DMS79 treated with DMSO at 0.1 percent for 48 hours (cell line): ENCODE results near the gene CYTIP.
"Not testable (repeated sequence)": the region's sequence is repeated elsewhere in the genome, so short reads cannot be mapped to it uniquely, and the experiment has no call there.

ENCODE experiments used
- DNase-seq: peaks from one replicate; lab custom pipeline; 2025; lab: John Stamatoyannopoulos, UW

The CYTIP gene

DNA sequence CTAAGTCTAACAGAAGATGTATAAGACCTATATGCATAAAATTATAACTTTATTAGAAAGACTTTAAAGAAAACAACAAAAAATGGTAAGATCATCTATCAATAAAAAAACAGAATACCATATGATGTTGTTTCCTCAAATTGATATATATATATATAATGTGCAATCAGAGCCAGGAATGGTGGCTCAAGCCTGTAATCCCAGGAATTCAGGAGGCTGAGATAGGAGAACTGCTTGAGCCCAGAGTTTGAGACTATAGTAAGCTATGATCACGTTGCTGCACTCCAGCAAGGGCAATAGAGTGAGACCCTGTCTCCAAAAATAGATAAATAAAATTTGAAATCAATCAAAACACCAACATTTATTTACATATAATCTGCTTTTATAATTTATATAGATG, 19.5 kb downstream of the CYTIP start:
- DNase-seq, result no peak

DNA sequence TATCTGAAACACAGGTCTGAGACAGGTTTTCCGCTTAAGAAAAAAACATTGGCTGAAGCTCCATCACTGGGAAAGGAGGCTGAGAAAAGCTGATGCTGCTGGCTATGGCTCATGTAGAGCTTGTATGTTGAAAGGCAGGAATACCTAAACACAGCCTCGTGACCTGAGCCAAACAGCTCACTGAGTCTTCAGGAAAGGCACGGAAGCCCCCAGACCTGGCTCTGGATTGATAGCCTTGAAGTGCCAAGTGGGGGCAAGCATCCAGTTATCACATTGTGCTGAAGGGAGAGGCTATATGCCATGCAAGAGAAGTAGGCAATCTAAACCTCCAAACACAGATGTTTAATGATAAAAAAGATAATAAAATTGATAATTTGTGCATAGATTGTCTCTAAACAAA, 21.9 kb downstream of the CYTIP start:
- DNase-seq, result no peak

DNA sequence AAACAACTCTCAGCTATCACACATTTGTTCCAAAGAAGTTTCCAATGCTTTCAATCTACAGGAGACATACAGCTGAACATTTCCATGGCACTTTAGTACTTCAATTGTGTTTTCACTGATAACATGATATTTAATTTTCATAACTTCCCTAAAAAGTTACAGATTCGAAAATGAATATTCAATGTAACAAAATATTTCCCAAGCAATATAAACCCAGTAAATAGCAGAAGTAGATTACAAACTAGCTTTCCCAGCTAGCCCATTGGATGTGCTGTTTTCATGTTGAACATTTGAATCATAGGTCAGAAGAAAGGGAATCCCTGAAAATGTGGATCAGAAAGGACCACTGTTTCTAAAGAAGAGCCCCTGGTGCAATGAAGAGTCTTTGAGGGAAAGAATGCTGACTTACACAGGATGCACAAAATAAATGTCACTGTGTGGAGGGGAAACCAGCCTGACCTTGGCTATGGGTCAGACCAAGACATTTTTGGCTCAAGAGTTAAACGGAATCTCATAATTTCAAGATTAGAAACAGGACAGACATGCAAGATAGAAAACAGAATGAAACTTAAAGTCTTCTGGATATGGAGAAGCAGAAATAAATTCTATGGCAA, 22.5 kb downstream of the CYTIP start:
- no peak for DNase-seq

DNA sequence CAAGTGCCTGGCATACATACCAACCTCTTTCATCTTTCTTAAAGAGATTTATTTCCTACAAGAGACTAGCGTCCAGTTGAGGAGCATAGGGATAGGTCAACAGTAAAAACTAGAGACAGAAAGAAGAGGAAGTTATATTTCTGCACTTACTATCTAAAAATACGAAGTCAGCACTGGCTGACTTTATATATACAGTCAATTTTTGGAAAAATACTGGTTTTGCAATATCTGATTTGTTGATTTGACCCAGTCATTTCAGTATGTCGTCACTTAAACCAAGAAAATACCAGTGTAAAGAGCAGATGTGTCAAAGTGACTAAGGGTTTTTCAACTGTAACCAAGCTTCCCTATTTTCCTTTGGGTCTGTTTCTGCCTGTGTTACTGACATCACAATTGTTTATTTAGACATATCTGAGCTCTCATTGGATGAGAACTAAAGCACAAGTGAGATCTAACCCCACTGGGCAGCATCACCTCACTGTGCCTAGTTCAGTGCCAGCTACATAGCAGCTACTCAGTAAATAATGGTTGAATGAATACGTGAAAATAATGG, 23.0 kb downstream of the CYTIP start:
- no peak for DNase-seq

DNA sequence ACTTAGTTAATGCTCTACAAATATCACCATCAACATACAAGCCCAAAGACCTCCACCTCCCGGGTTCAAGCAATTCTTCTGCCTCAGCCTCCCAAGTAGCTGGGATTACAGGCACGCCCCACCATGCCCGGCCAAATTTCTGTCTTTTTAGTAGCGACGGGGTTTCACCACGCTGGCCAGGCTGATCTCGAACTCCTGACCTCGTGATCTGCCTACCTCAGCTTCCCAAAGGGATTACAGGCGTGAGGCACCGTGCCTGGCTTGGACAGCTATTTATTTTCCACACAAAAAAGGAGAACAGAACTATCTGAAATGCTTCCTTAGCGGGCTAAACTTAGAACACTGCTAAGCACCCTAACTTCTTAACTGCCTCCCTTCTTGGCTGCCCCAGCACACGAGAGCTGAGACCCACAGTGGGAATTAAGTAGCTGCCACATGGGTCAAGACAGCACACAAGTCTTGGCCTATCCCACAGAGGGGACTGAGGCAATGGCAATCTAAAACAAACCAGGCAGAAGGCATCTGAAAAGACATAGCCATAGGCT, 24.8 kb downstream of the CYTIP start:
- DNase-seq, result no peak

DNA sequence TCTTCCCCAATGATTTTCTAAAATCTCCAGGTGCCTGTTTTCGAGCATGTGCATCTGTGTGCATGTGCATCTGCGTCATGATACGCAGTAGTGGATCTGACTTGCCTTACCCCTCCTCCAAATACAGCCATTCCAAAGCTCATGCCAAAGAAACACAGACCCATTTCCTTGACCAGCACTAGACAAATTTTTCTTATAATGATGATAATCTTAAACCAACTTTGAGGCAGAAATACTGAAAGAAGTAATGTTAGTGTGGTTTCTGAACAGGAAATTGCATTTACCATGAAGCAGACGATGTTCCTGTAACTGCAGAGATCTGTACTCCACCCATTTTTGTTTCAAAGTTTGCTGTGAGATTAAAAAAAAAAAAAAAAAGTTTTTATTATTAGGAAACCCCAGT, 25.6 kb downstream of the CYTIP start:
- no peak for DNase-seq

DNA sequence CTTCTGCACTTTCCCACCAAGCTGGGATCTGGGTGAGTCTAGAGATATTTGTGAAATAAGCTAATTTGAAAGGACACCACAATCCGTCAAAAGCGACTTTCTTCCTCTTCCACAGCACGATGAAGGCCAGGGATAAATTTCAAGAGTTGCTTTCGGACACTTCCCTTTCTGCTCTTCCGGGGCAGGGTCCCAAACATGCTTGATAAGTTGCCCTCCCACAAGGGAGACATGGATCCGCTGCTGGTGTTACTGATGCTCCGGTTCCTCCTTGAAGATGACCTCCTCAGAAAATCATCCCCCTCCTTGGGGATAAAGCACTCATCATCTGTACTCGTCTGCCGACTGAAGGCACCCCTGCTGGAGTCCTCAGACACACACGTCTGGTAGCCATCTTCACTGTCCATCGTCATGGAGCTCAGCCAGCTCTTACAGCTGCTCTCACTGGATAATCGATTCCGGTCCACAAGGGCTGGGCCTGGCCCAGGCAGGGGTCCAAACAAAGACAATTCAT, 28.2 kb downstream of the CYTIP start:
- no peak for DNase-seq

DNA sequence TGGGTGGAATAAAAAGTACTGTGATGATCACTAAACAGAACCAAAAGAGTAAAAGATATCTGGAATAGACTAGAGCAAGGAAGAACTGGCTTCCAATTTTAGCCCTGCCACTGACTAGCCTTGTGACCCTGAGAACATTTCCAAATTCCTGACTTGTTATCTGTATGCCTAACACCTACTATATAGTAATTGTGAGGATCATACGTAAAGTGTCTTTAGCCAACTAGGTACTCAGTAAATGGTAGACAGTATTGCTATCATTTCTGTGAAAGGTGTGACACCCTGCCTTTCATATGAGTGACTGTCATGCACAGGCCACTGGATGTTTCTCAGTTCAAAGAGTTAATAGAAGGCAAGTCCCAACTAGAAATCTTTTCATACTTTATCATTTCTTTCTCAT, 29.8 kb downstream of the CYTIP start:
- no peak for DNase-seq

DNA sequence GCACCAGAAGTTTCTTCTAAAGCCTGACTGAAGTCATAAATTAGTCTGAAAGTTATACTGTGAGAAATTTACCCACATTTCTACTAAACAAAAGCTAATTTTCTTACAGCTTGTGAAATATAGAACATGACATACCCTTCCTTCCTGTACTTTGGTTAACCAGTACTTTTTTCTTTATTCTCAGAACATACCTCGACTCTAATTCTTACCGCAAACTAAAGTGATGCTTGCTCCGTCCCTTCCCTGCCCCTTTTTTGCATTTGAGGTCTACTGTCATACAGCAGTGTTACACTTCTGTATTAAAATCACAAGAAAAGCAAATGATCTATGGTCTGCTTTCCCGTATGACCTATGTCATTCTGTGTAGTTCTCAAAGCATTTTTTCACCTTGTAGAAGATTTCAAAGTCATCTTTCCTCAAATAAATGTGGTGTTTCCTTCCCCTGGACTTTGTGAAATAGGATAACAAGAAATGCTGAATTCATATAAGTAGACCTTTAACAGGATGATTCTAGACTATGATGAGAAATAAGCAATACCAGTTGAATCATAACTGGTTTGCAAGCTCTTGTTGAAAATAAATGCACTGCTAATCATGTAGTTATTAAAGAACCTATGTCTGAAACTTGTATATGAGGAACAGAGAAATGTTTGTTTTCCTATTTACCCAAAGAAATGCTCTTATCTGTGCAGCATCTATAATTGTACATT, 30.4 kb downstream of the CYTIP start:
- DNase-seq, result no peak

DNA sequence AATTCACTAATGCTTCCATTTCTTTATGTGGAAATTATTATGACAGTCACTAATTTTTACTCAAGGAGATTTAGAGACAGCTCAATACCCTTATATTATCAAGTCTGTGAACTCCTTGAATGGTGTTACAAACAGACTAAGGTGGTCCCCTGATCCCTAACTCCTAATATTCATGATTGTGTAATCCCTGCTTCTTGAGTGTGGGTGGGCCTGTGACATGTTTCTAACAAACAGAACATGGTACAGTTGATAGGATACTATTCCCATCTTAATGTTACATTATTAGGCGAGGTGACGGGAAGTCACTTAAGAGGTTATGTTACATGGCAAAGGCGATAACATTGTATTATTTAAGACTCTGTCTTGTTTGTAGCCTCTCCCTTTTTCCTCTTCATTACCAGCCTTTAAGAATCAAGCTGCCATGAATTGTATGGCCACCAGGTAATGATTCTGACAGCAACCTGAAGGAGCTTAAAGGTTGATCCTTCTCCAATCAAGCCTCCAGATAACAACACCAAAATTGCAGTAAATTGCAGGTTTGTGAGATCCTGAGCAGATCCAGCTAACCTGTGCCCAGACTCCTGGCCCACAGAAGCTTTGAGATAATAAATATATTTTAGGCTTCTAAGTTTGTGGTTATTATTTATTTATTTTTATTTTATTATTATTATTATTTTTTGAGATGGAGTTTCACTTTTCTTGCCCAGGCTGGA, 32.1 kb downstream of the CYTIP start:
- DNase-seq, result no peak

DNA sequence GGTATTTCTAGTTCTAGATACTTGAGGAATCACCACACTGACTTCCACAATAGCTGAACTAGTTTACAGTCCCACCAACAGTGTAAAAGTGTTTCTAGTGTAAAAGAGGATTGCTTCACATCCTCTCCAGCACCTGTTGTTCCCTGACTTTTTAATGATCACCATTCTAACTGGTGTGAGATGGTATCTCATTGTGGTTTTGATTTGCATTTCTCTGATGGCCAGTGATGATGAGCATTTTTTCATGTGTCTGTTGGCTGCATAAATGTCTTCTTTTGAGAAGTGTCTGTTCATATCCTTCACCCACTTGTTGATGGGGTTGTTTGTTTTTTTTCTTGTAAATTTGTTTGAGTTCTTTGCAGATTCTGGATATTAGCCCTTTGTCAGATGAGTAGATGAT, 38.5 kb downstream of the CYTIP start:
- DNase-seq, result not testable (repeated sequence)

DNA sequence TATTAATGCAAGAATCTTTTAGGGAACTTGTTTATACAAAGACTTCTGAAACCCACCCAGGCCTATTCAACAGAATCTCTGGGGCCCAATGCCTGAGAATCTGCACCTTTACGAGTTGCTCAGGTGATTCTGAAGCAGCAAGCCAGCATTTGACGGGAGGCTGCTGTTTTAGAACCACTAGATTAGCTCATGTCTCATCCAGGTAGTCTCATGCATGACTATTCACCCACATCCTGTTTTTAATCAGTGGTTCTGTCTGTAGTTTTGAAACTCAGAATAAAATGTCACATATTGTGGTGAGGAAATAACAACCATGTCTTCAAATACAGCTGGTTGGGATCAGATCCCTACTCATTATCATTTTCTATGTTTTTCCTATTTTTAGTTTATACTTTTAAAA, 39.5 kb downstream of the CYTIP start:
- no peak for DNase-seq

DNA sequence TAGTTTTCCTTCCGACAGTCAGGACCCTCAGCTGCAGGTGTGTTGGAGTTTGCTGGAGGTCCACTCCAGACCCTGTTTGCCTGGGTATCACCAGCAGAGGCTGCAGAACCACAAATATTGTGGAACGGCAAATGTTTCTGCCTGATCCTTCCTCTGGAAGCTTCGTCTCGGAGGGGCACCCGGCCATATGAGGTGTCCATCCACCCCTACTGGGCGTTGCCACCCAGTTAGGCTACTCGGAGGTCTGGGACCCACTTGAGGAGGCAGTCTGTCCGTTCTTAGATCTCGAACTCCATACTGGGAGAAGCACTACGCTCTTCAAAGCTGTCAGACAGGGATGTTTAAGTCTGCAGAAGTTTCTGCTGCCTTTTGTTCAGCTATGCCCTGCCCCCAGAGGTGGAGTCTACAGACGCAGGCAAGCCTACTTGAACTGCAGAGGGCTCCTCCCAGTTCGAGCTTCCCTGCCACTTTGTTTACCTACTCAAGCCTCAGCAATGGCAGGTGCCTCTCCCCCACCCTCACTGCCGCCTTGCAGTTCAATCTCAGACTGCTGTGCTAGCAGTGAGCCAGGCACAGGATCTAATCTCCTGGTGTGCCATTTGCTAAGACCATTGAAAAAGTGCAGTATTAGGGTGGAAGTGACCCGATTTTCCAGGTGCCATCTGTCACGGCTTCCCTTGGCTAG, 40.9 kb downstream of the CYTIP start:
- not testable (repeated sequence) for DNase-seq

DNA sequence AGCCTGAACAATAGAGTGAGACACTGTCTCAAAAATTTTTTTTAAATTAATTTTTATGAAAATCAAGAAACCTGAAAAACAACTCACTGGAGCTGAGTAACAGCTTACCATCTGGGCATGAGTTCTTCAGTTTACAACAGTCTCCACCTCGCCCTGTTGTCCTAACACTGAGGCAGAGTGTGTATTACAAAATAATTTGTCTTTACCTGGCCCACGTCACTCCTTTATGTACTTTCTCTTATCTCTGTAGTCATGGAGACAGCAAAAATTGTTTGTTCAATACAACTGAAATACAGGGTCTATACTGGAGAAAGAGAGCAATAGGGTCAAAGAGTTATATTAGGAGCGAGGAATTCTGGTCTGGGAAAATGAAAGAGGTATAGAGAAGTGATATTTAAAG, 48.1 kb downstream of the CYTIP start:
- no peak for DNase-seq

DNA sequence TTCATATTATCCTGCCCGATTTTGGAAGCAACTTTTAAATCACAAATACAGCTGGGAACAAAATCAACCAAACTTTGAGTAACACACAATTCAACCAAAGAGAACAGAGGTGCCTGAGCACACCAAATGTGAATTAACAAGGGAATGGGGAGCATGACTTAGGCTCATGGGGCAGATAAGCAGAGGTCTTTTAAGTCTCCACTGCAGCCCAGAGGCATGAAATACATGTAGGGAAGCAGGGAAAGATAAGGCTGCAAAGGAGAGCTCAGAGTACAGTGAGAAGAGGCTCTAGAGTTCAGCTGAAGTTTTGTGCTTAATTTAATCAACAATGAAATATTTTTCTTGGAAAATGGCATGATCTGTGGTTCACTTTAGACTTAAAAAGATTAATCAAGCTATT, 49.0 kb downstream of the CYTIP start:
- DNase-seq, result no peak

DNA sequence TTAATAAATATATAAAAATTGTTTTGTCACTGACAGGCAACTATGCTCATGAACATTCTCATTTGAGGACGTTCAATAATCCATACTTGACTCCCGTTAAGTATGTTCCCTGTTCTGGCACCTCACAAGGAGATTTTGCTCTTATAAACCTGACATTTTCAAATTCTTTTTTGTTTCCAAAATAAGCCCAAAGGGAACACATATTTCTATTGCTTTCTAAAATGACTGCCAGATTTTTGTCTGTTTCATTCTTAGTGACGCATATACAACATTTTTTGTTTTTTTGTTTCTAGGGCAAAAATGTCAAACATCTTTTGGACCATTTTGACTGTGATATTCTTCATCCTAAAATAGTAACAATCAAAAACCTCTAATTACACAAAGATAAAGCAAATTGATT, 50.5 kb downstream of the CYTIP start:
- DNase-seq, result no peak

DNA sequence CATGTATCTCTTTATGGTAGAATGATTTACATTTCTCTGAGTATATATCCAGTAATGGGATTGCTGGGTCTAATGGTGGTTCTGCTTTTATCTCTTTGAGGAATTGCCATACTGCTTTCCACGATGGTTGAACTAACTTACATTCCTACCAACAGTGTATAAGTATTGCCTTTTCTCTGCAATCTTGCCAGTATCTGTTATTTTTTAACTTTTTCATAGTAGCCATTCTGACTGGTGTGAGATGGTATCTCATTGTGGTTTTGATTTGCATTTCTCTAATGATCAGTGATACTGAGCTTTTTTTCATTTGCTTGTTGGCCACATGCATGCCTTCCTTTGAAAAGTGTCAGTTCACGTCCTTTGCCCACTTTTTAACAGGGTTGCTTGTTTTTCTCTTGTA, 55.1 kb downstream of the CYTIP start:
- no peak for DNase-seq

DNA sequence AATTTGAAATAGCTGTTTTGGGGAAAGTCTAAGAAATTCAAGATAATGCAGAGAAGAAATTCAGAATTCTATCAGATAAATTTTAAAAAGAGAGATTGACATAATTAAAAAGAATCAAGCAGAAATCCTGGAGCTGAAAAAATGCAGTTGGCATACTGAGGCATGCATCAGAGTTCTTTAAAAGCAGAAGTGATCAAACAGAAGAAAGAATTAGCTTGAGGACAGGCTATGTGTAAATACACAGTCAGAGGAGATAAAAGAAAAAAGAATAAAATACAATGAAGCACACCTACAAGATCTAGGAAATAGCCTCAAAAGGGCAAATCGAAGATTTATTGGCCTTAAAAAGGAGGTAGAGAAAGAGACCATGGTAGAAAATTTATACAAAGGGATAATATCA, 57.1 kb downstream of the CYTIP start:
- DNase-seq, result no peak

DNA sequence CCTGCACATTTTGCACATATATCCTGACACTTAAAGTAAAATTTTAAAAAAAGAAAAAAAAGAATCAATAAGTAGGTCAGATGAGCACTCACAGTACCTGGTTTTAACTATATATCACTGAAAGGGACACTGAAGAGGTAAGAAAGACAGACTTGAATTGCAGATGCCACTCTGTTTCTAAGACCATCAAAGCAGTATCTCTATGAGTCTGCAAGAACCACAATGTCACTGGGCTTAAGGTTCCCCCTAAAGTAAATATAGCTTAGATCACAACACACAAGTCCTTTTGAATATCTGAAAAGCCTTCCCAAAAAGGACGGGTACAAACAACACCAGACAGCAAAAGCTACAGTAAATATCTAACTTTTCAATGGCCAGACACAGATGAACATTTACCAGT, 57.6 kb downstream of the CYTIP start:
- no peak for DNase-seq

DNA sequence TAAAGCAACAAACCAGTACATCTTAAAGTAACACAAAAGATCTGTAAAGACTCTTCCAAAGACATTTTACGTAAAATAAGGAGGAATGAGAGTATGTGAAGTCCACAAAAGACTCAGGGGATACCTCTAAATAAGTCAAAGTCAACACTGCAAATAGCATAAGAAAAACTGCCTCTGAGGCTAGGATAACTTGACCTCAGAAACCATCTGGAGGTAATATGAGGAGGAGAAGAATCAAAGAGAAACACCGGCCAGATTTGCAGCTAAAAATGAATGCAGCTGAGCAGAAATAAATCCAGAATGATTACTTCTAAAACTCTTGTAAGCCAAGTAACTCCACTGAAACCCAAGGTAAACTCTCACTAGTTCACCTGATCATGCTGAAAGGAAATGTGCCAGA, 66.0 kb downstream of the CYTIP start:
- no peak for DNase-seq

DNA sequence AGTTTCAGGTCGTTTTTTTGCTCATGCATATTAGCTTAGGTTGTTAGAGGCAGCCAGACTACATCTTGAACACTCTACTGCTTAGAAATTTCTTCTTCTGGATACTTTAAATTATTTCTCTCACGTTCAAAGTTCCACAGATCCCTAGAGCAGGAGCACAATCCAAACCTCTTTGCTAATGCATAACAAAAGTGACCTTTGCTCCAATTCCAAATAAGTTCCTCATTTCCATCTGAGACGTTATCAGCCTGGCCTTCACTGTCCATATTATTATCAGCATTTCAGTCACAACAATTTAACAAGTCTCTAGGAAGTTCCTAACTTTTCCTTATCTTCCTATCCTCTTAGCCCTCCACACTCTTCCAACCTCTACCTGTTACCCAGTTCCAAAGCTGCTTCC, 67.8 kb downstream of the CYTIP start:
- no peak for DNase-seq

DNA sequence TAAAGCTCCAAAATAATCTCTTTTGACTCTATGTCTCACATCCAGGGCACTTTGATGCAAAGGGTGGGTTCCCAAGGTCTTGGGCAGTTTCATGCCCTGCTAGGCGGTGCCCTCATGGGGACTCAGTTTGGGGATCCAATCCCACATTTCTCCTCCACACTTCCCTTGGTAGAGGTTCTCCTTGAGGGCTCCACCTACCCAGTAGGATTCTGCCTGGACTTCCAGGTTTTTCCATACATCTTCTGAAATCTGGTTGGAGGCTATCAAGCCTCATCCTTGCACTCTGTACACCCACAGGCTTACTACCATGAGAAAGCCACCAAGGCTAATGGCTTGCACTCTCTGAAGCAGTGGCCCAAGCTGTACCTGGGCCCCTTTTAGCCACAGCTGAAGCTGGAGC, 68.5 kb downstream of the CYTIP start:
- DNase-seq, result no peak
